ENCODE results near the gene ZNF444. TPM values are rescaled to one million over a fixed set of nuclear protein-coding genes. Genes with fewer than 3 reads are reported as not detected.

ZNF444 gene
- total RNA-seq, 1 donor from 2014 or later, result 30.3 TPM

DNA sequence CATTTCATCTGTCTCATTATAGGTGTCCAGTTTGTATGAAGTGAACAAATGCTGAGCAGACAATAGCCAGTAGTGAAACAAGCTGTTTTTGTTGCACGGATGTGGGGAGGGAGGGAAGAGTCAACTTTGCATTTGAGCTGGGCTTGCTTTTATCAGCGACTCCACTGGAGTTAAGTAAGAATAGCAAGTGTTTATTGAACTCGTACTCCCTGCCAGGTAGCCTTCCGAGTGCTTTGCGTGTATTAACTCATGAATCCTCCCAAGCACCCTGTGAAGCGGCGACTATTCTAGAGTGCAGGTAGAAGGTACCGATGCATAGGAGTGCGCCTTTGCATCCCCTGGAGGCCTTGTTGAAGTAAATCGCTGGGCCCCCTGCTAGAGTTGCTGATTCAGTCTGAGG is 4.7 kb upstream of the ZNF444 start:
- Mint-ChIP-seq H3K27ac (no peak overlapping the region), H3K9me3 (no peaks in the 10 kb centered on the region), H3K4me3 (ENCODE audit: low read depth) (no peak overlapping the region), H3K36me3 (ENCODE audit: low read depth) (no peaks in the 10 kb centered on the region), H3K4me1 (ENCODE audit: low read depth) (peaks cover 7% of the 10 kb centered on the region), H3K27me3 (ENCODE audit: low read depth) (no peaks in the 10 kb centered on the region)
- intact Hi-C loops (cut with micrococcal nuclease), result no loop called here
- no peak for DNase-seq (ENCODE audit: low spot score)

DNA sequence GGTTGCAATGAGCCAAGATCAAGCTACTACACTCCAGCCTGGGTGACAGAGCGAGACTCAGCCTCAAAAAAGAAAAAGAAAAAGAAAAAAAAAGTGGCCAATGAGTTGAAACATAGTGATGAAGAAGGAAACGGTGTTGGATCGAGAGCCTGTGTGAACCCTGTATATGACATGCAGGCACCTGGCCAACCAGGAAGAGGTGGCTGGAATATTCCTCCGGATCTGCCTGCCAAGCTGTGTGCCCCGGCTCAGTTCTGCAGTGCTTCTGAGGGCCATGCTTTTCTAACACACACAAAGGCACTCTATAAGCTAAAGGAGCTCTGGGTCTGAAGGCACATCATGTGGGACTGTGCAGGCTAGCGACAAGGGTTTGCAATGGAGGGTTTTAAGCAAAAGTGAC is 3.7 kb upstream of the ZNF444 start:
- DNase-seq (ENCODE audit: low spot score), result no peak
- intact Hi-C loops (cut with micrococcal nuclease), result no loop called here
- Mint-ChIP-seq H3K4me1 (ENCODE audit: low read depth) (peaks cover 10% of the 10 kb centered on the region), H3K27me3 (ENCODE audit: low read depth) (no peaks in the 10 kb centered on the region), H3K36me3 (ENCODE audit: low read depth) (no peaks in the 10 kb centered on the region), H3K27ac (no peak overlapping the region), H3K4me3 (ENCODE audit: low read depth) (no peak overlapping the region), H3K9me3 (no peaks in the 10 kb centered on the region)

DNA sequence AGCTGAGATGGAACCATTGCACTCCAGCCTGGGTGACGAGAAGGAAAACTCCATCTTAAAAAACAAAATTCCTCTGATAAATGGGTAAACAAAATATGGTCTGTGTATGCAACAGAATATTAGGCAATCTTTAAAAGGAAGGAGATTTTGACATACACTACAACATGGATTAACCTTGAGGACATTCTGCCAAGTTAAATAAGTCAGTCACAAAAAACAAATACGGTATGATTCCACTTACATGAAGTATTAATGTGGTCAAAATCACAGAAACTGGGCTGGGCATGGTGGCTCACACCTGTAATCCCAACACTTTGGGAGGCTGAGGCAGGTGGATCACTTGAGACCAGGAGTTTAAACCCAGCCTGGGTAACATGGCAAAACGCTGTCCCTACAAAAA is 3.0 kb upstream of the ZNF444 start:
- Mint-ChIP-seq H3K4me3 (ENCODE audit: low read depth) (peak overlapping the region; percentile 56), H3K36me3 (ENCODE audit: low read depth) (no peaks in the 10 kb centered on the region), H3K4me1 (ENCODE audit: low read depth) (peaks cover 10% of the 10 kb centered on the region), H3K27me3 (ENCODE audit: low read depth) (no peaks in the 10 kb centered on the region), H3K9me3 (no peaks in the 10 kb centered on the region), H3K27ac (no peak overlapping the region)
- no peak for DNase-seq (ENCODE audit: low spot score)
- intact Hi-C loops (cut with micrococcal nuclease), result no loop called here

DNA sequence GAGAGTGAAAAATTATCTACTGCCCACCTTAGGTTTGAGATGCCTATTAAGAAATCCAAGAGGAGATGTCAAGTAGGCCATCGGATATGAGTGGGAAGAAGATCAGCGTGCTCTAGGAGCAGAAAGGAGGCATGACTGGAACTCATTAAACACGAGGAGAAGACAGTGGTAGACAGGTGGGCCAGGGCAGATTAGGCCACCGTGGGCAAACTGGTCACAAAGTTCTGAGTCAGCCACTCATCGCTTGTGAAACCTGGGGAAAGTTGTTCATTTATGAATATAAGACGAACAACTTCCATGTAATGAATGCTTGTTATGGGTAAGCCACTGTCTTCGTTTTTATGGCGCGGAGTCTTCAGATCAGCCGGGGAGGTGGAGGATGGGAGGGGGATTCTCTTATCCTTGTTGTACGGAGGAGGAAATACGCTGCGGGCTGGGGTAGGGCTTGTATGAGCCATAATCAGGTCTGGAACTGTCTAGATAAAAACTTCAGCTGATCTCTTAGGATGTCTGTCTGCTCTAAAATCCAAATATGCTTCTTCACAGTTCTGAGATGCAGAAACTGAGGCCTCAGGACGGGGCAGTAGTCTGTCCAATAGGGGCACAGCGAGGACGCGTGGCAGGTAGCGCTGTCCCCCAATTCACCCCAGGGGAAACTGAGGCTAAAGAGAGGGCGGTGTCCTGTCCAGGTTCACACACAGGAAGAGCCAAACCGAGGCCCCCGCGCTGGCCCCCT is 1.1 kb upstream of the ZNF444 start:
- Mint-ChIP-seq H3K9me3 (no peaks in the 10 kb centered on the region), H3K4me1 (ENCODE audit: low read depth) (peaks cover 21% of the 10 kb centered on the region), H3K36me3 (ENCODE audit: low read depth) (no peaks in the 10 kb centered on the region), H3K27ac (peak overlapping the region; percentile 81), H3K27me3 (ENCODE audit: low read depth) (no peaks in the 10 kb centered on the region), H3K4me3 (ENCODE audit: low read depth) (peak overlapping the region; percentile 83)
- no peak for DNase-seq (ENCODE audit: low spot score)
- intact Hi-C loops (cut with micrococcal nuclease), result loop anchor here (1.0 kb wide), 1 partner anchor 175 kb away; no protein-coding TSS in a partner anchor

DNA sequence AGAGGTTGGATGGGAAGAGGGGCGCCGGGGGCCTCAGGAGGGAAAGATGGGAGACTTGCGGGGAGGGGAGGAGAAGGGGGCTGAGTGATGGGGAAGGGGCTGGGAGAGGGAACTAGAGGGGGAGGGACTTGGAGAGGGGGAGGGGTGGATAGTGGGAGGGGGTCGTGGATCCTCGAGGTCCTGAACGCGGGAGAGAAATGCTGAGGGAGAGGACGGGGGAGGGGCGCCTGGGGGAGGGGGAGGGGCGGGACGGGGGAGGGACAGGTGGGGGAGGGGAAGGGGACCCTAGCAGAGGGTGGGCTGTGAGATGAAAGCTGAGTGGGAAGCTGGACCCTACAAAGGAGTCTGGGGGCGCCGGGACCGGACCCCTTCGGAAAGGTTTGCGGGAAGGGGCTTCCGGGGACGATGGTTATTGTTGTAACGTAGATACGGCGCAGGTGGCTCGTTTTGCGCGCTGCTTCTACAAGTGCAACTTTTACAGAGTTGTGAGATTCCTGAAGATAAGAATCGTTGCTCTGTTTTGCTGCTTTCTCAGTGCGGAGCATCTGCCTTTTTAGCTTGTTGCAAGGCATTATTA is 418 bp downstream of the ZNF444 start:
- no peaks in the 10 kb centered on the region for H3K27me3 Mint-ChIP-seq (ENCODE audit: low read depth)
- H3K4me3 Mint-ChIP-seq (ENCODE audit: low read depth), result peak overlapping the region; percentile 83
- peak; percentile 27 for DNase-seq (ENCODE audit: low spot score)
- H3K36me3 Mint-ChIP-seq (ENCODE audit: low read depth), result no peaks in the 10 kb centered on the region
- intact Hi-C loops (cut with micrococcal nuclease), result loop anchor here (1.0 kb wide), 1 partner anchor 20 kb away; the partner anchor contains the start of gene ZNF787
- no peaks in the 10 kb centered on the region for H3K9me3 Mint-ChIP-seq
- H3K27ac Mint-ChIP-seq, result peak overlapping the region; percentile 81
- peaks cover 21% of the 10 kb centered on the region for H3K4me1 Mint-ChIP-seq (ENCODE audit: low read depth)

DNA sequence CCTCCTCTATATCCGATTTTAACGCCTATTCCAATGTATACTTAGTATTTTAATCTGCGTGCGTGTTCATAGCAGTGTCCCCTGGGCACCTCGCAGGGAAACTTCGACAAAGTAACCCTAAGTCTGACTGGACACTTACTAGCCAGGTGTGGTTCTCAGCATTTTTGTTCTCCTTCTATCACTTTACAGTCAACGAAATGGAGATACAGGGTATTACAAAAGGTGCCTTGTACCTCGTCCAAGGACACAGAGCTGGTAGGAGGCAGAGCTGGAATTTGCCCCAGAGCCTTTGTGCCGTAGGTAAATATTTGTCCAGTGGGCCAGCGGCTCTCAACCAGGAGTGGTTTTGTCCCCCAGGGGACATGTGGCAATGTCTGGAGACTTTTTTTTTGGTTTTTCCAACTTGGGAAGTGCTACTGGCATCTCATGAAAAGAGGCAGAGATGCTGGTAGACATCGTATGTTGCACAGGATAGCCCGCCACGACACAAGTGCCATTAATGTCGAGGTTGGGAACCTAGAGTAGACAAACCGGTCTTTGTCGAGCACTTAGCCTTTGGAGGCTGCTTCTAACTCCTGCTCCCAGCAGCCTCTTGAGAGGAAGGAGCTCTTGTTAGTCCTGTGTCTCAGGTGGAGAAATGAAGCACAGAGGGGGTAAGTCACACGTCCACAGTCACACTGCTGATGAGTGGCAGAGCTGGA is 1.1 kb downstream of the ZNF444 start:
- Mint-ChIP-seq H3K27ac (peak overlapping the region; percentile 69), H3K9me3 (no peaks in the 10 kb centered on the region), H3K4me3 (ENCODE audit: low read depth) (peak overlapping the region; percentile 83), H3K27me3 (ENCODE audit: low read depth) (no peaks in the 10 kb centered on the region), H3K4me1 (ENCODE audit: low read depth) (peaks cover 21% of the 10 kb centered on the region), H3K36me3 (ENCODE audit: low read depth) (peaks cover under 1% of the 10 kb centered on the region)
- DNase-seq (ENCODE audit: low spot score), result no peak
- intact Hi-C loops (cut with micrococcal nuclease), result no loop called here

DNA sequence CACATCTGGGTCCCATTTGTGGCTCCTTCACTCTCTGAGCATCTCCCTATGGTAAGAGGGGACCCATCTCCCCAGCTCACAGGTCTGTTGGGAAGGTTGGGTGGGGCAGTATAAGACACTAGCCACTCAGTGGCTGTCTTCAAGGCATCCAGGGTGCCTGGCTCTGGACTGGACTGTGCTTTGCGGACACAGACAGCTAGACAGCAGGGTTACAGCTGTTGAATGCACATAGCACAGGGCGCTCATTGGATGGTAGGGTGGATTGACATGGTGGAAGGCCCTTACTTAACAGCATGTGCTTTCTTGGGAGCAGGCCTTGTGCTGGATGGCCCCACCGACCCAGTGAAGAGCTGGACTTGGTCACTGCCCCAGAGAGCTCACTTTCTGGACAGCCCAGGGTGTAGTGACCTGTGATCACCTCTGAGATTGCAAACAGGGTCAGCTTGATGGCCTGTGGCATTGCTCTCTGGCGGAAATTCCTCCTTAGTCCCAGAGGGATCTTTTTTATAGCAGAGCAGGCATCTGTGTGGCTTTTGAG is 1.9 kb downstream of the ZNF444 start:
- no peak overlapping the region for H3K4me3 Mint-ChIP-seq (ENCODE audit: low read depth)
- peaks cover 6% of the 10 kb centered on the region for H3K36me3 Mint-ChIP-seq (ENCODE audit: low read depth)
- H3K27me3 Mint-ChIP-seq (ENCODE audit: low read depth), result no peaks in the 10 kb centered on the region
- H3K27ac Mint-ChIP-seq, result no peak overlapping the region
- intact Hi-C loops (cut with micrococcal nuclease), result no loop called here
- no peak for DNase-seq (ENCODE audit: low spot score)
- peaks cover 21% of the 10 kb centered on the region for H3K4me1 Mint-ChIP-seq (ENCODE audit: low read depth)
- no peaks in the 10 kb centered on the region for H3K9me3 Mint-ChIP-seq

DNA sequence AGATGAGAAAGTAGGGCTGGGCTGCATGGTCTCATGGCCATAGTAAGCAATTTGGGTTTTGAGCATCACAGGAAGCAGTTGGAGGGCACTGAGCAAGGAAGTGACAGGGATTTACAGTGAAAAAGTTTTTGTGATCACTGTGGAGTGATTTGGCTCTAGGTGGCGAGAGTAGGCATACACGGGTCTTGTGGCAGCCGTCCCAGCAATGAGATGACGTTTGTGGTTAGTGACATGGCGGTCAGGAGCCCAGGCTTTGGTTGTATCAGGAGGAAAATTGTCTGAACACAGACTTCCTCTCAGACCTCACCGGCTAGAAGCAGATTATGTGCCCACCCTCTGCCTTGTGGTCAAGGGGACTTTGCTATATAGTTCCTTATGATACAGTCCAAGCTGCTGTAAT is 3.3 kb downstream of the ZNF444 start:
- Mint-ChIP-seq H3K9me3 (no peaks in the 10 kb centered on the region), H3K27ac (peak overlapping the region; percentile 13), H3K4me3 (ENCODE audit: low read depth) (no peak overlapping the region), H3K27me3 (ENCODE audit: low read depth) (no peaks in the 10 kb centered on the region), H3K4me1 (ENCODE audit: low read depth) (peaks cover 21% of the 10 kb centered on the region), H3K36me3 (ENCODE audit: low read depth) (peaks cover 14% of the 10 kb centered on the region)
- intact Hi-C loops (cut with micrococcal nuclease), result no loop called here
- DNase-seq (ENCODE audit: low spot score), result no peak

DNA sequence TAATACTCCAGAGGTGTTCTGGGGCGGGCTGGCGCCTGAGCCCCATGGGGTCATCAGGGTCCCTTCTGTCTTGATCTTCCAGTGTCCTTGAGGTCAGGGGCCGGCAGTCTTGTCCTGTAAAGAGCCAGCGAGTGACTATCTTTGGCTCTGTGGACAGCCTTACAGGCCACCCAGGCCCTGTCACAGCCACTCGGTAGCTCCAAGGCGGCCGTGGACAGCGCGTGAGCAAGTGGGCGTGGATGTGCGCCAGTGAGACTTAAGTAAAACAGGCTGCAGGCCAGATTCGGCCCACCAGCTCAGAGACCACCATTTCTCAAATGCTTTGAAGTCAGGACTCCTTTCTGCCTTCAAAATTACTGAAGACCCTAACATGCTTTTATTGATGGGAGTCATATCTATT is 3.7 kb downstream of the ZNF444 start:
- intact Hi-C loops (cut with micrococcal nuclease), result no loop called here
- peaks cover 18% of the 10 kb centered on the region for H3K4me1 Mint-ChIP-seq (ENCODE audit: low read depth)

DNA sequence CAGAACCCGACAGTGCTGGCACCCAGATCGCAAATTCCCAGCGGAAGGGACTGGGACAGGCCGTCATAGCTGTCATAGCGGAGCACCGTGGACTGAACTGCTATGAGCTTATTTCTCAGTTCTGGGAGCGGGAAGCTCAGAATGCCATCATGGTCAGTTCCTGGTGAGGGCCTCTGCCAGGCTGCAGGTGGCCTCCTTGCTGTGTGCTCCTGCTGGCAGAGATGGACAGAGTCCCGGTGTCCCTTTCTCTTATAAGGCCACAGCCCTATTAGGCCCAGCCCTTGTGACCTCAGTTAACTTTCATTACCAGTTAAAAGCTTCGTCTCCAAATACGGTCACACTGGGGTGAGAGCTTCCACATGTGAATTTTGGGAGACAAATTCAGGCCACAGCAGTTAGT is 4.6 kb downstream of the ZNF444 start:
- Mint-ChIP-seq H3K27me3 (ENCODE audit: low read depth) (no peaks in the 10 kb centered on the region), H3K36me3 (ENCODE audit: low read depth) (peaks cover 24% of the 10 kb centered on the region), H3K4me1 (ENCODE audit: low read depth) (peaks cover 14% of the 10 kb centered on the region), H3K27ac (no peak overlapping the region), H3K9me3 (no peaks in the 10 kb centered on the region), H3K4me3 (ENCODE audit: low read depth) (no peak overlapping the region)
- intact Hi-C loops (cut with micrococcal nuclease), result no loop called here
- DNase-seq (ENCODE audit: low spot score), result no peak

More for the DNA sequence above, 3.7 kb downstream of the ZNF444 start:
- no peak for DNase-seq (ENCODE audit: low spot score)
- H3K27me3 Mint-ChIP-seq (ENCODE audit: low read depth), result no peaks in the 10 kb centered on the region
- no peak overlapping the region for H3K4me3 Mint-ChIP-seq (ENCODE audit: low read depth)
- no peaks in the 10 kb centered on the region for H3K9me3 Mint-ChIP-seq
- no peak overlapping the region for H3K27ac Mint-ChIP-seq
- peaks cover 19% of the 10 kb centered on the region for H3K36me3 Mint-ChIP-seq (ENCODE audit: low read depth)

DNA sequence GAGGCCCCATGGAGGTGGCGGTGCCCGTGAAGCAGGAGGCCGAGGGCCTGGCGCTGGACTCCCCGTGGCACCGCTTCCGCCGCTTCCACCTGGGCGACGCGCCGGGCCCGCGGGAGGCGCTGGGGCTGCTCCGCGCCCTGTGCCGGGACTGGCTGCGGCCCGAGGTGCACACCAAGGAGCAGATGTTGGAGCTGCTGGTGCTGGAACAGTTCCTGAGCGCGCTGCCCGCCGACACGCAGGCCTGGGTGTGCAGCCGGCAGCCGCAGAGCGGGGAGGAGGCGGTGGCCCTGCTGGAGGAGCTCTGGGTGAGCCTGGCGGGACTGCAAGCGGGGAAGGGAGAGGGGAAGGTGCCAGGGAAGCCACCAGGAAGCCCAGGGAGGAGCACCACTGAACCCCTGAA is 5.8 kb downstream of the ZNF444 start:
- intact Hi-C loops (cut with micrococcal nuclease), result no loop called here
- H3K27me3 Mint-ChIP-seq (ENCODE audit: low read depth), result no peaks in the 10 kb centered on the region
- no peak for DNase-seq (ENCODE audit: low spot score)
- peaks cover 24% of the 10 kb centered on the region for H3K36me3 Mint-ChIP-seq (ENCODE audit: low read depth)
- H3K27ac Mint-ChIP-seq, result no peak overlapping the region
- H3K9me3 Mint-ChIP-seq, result no peaks in the 10 kb centered on the region
- H3K4me1 Mint-ChIP-seq (ENCODE audit: low read depth), result peaks cover 13% of the 10 kb centered on the region
- no peak overlapping the region for H3K4me3 Mint-ChIP-seq (ENCODE audit: low read depth)

DNA sequence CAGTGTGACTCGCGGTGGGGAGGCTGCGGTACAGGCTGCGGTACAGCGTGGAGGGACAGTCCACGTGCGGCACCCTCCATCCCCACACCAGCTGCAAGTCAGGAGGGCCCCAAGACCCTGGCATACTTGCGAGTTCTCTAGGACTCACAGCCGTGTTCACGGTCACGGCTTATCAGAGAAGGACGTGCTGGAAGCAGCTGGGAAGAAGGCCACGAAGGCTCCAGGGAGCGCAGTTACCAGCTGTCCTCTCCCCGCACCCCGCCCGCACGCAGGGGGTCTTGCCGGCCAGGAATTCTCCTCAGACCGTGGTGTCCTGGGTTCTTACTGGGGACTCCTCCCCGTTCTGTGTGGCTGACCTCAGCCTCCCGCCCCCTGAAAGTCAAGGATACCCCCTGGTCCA is 6.2 kb downstream of the ZNF444 start:
- Mint-ChIP-seq H3K36me3 (ENCODE audit: low read depth) (peaks cover 24% of the 10 kb centered on the region), H3K4me1 (ENCODE audit: low read depth) (peaks cover 10% of the 10 kb centered on the region), H3K4me3 (ENCODE audit: low read depth) (no peak overlapping the region), H3K27me3 (ENCODE audit: low read depth) (no peaks in the 10 kb centered on the region), H3K9me3 (no peaks in the 10 kb centered on the region), H3K27ac (no peak overlapping the region)
- no peak for DNase-seq (ENCODE audit: low spot score)
- intact Hi-C loops (cut with micrococcal nuclease), result no loop called here

DNA sequence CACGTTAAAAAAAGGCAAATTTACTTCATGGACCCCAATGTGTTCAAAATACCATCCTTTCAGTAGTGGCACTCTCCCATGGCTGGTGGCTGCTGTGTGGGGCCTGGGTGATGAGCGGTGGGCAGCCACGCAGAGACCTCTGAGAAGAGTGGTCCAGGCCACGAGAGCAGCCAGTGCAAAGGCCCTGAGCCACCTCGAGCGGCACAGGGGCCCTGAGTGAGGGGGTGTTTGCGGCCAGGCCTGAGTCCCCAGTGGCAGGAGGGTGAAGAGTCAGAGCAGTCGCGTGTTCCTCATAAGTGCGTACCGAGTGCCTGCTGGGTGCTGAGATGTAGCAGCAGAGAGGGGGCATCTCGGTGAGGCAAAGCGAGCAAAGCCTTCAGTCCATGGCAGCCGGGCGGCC is 7.0 kb downstream of the ZNF444 start:
- no peaks in the 10 kb centered on the region for H3K9me3 Mint-ChIP-seq
- H3K4me3 Mint-ChIP-seq (ENCODE audit: low read depth), result no peak overlapping the region
- no peaks in the 10 kb centered on the region for H3K27me3 Mint-ChIP-seq (ENCODE audit: low read depth)
- peaks cover 10% of the 10 kb centered on the region for H3K4me1 Mint-ChIP-seq (ENCODE audit: low read depth)
- H3K27ac Mint-ChIP-seq, result no peak overlapping the region
- no peak for DNase-seq (ENCODE audit: low spot score)
- intact Hi-C loops (cut with micrococcal nuclease), result no loop called here
- peaks cover 24% of the 10 kb centered on the region for H3K36me3 Mint-ChIP-seq (ENCODE audit: low read depth)

Data from activated T-helper 2 cell treated with anti-CD3 and anti-CD28 coated beads, Interferon-gamma antibody, Interleukin-2, Interleukin-4, amounts not matched to agents 10 μg/mL and 5 μg/mL and 100 μg/mL, durations not matched to agents 14 hours and 24 hours and 36 hours (primary cell).